Type B pancreatic cell (in vitro differentiated cells): ENCODE data around the gene CDK8. TPM values are rescaled to one million over a fixed set of nuclear protein-coding genes. Genes with fewer than 3 reads are reported as not detected.

ENCODE experiments used
- DNase-seq: peaks from one replicate; pipeline ENCODE4 v3.0.0; 2021; ENCODE audit warnings: mixed read lengths; ENCODE audit not compliant: unreplicated experiment; ENCODE audit errors: extremely low spot score
- H3K27ac Mint-ChIP-seq: 2 replicates; pipeline ENCODE4 v1.8.0; 2021; ENCODE audit warnings: mild to moderate bottlenecking, mixed read lengths
- H3K27me3 Mint-ChIP-seq: 2 replicates; pipeline ENCODE4 v1.8.0; 2021; ENCODE audit warnings: mixed read lengths
- H3K36me3 Mint-ChIP-seq: 2 replicates; pipeline ENCODE4 v1.8.0; 2021; ENCODE audit warnings: mixed read lengths
- H3K4me1 Mint-ChIP-seq: one replicate; pipeline ENCODE4 v1.8.0; 2021; ENCODE audit warnings: mixed read lengths; ENCODE audit not compliant: unreplicated experiment
- H3K4me3 Mint-ChIP-seq: 2 replicates; pipeline ENCODE4 v1.8.0; 2021; ENCODE audit warnings: mild to moderate bottlenecking, mixed read lengths
- H3K9me3 Mint-ChIP-seq: 2 replicates; pipeline ENCODE4 v1.8.0; 2021; ENCODE audit warnings: mixed read lengths
- CTCF ChIP-seq: fragments of 200-600 bp; sonication (generic); conservative IDR thresholded peaks from 2 replicates; pipeline ENCODE4 v1.5.0; 2021; ENCODE audit warnings: antibody characterized with exemption, mild to moderate bottlenecking
- total RNA-seq: library from RNA; stranded (reverse); gene quantifications from 2 replicates; pipeline ENCODE4 v1.2.1, GENCODE V29; 2021; ENCODE audit warnings: low replicate concordance

Gene CDK8
- total RNA-seq, 1 donor from 2014 or later: 26.3 TPM

GRCh38 chr13:26442541-26442940 is 188.6 kb downstream of the CDK8 start:
- no peaks in the 10 kb centered on the region for H3K4me1 Mint-ChIP-seq
- H3K4me3 Mint-ChIP-seq: no peak overlapping the region
- TF ChIP-seq CTCF: no peak
- no peak for DNase-seq
- no peak overlapping the region for H3K27ac Mint-ChIP-seq
- H3K27me3 Mint-ChIP-seq: no peaks in the 10 kb centered on the region
- H3K36me3 Mint-ChIP-seq: no peaks in the 10 kb centered on the region
- no peaks in the 10 kb centered on the region for H3K9me3 Mint-ChIP-seq

DNA sequence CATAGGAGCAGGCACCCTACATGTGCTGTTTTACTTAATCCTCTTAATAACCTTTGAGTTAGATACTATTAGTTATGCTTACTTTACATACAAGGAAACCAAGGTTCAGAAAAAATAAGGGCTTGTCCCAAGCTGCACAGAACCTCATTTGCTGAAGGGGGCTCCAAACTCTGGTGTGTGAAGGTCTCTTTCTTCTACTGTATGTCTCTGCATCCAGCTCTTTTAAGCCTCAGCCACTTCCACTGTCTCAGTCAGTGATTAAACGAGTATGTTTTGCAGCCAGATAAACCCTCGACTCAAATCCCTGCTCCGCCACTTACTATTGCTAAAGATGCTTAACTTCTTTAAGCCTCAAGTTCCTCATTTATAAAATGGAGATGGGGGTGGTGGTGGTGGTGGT is 191.2 kb downstream of the CDK8 start:
- Mint-ChIP-seq H3K4me1 (no peaks in the 10 kb centered on the region), H3K9me3 (no peaks in the 10 kb centered on the region), H3K27me3 (no peaks in the 10 kb centered on the region), H3K4me3 (no peak overlapping the region), H3K36me3 (no peaks in the 10 kb centered on the region), H3K27ac (no peak overlapping the region)
- peak; percentile 16 for TF ChIP-seq CTCF
- no peak for DNase-seq

DNA sequence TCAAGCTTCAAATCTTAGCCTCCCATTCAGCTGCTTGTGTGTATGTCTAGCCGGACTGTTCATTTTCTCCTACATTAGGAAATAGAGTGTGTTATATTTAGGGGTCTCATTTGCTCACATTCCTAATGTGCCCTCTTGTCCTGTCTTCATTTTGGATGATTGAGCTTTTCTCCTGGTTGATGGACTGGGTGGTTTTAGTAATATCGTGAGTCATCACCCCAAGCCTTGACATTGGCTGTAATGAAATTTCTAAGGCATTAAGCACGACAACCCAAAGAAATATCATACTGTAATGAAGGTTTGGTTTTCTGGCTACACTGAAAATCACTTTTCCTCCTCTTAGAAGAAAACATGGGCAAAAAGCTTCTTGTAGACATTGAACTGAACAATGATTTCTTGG is 192.8 kb downstream of the CDK8 start:
- Mint-ChIP-seq H3K4me1 (no peaks in the 10 kb centered on the region), H3K36me3 (no peaks in the 10 kb centered on the region), H3K27ac (no peak overlapping the region), H3K9me3 (no peaks in the 10 kb centered on the region), H3K27me3 (no peaks in the 10 kb centered on the region), H3K4me3 (no peak overlapping the region)
- no peak for TF ChIP-seq CTCF
- no peak for DNase-seq

DNA sequence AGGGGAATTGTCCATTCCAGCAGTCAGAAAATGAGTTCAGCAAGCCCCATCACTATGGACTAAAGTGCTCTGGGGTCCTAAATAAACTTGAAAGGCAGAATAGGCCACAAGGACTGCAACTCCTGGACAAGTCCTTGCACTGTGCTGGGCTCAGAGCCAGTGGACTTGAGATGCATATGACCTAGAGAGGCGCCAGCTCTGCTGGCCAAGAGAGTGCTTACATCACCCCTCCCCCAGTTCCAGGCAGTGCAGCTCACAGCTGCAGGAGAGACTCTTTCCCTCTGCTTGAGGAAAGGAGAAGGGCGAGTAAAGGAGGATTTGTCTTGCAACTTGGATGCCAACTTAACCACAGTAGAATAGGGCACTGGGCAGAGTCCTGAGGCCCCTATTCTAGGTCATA is 194.1 kb downstream of the CDK8 start:
- peaks cover 8% of the 10 kb centered on the region for H3K27me3 Mint-ChIP-seq
- H3K4me3 Mint-ChIP-seq: no peak overlapping the region
- no peaks in the 10 kb centered on the region for H3K4me1 Mint-ChIP-seq
- no peaks in the 10 kb centered on the region for H3K36me3 Mint-ChIP-seq
- no peak for DNase-seq
- no peak overlapping the region for H3K27ac Mint-ChIP-seq
- TF ChIP-seq CTCF: no peak
- H3K9me3 Mint-ChIP-seq: no peaks in the 10 kb centered on the region

- DNase-seq: no peak
- Mint-ChIP-seq H3K4me3 (no peak overlapping the region), H3K27ac (no peak overlapping the region), H3K36me3 (no peaks in the 10 kb centered on the region), H3K4me1 (no peaks in the 10 kb centered on the region), H3K9me3 (no peaks in the 10 kb centered on the region), H3K27me3 (peaks cover 10% of the 10 kb centered on the region)
- TF ChIP-seq CTCF: no peak
Observed at GRCh38 chr13:26449063-26449848, 195.3 kb downstream of the CDK8 start.

Other genes starting within 250 kb of the CDK8 start
- 10.0 and 25.7 TPM in 2 replicates for gene SHISA2, start 202.1 kb upstream of the CDK8 start, total RNA-seq
- 27.0 and 36.9 TPM in 2 replicates for gene RNF6, start 31.8 kb upstream of the CDK8 start, total RNA-seq